HT1080 (cell line): ENCODE measurements around the gene CMKLR1. TPM values are rescaled to one million over a fixed set of nuclear protein-coding genes. Genes with fewer than 3 reads are reported as not detected.

ENCODE experiments used
- total RNA-seq: library from RNA; depleted of rRNA; stranded (reverse); fragments of >200 nt; shearing (Covaris generic); gene quantifications from 2 replicates; pipeline ENCODE4 v1.2.3, GENCODE V29; 2014; rRNA removed

The CMKLR1 gene
- total RNA-seq, 1 experiment from 2014 or later = 0.21 TPM

Other genes with a start within 250 kb of the CMKLR1 start
- gene WSCD2, start 210.0 kb downstream of the CMKLR1 start, total RNA-seq = not detected in 2 replicates
- gene FICD, start 176.0 kb upstream of the CMKLR1 start, total RNA-seq = 4.7 and 5.3 TPM in 2 replicates
- gene SART3, start 221.9 kb upstream of the CMKLR1 start, total RNA-seq = 171 and 229 TPM in 2 replicates
- 183 and 190 TPM in 2 replicates for gene ISCU, start 223.3 kb upstream of the CMKLR1 start, total RNA-seq